CD14-positive monocyte (primary cell): Measurements from ENCODE around the gene TRMO. TPM values are rescaled to one million over a fixed set of nuclear protein-coding genes. Genes with fewer than 3 reads are reported as not detected.
A peak's percentile ranks its signal among the peaks of the same experiment; 100 is the strongest.

ENCODE experiments used
- DNase-seq, 3 donors: peaks; one replicate each; pipeline ENCODE4 v3.0.0-alpha.2; 2011 to 2022
- H2AFZ ChIP-seq: 2 replicates; pipeline ENCODE4 v1.6.0; 2012; ENCODE audit warnings: mild to moderate bottlenecking, low read depth, low read length, inconsistent platforms; ENCODE audit not compliant: insufficient read depth, poor library complexity, severe bottlenecking
- H3K27ac ChIP-seq, 2 donors: 1 replicate in 1 of 2; 2 replicates in 1 of 2; pipeline ENCODE4 v1.5.1; 2012 to 2013; ENCODE audit warnings: low read length in 2 of 2, control low read depth in 1 of 2, inconsistent platforms in 1 of 2, low read depth in 1 of 2, mild to moderate bottlenecking in 1 of 2
- H3K27me3 ChIP-seq, 2 donors: one replicate each; pipeline versions ENCODE4 v1.6.0 to v1.6.1; 2011 to 2013; ENCODE audit warnings: low read length in 2 of 2; ENCODE audit not compliant: control insufficient read depth in 2 of 2, insufficient read depth in 2 of 2
- H3K36me3 ChIP-seq, 2 donors: replicated peaks in 1 of 2; 1 replicate in 1 of 2; 2 replicates in 1 of 2; pipeline versions ENCODE4 v1.5.1 to v1.6.1; 2012 to 2013; ENCODE audit warnings: low read length in 2 of 2, control low read depth in 1 of 2, inconsistent platforms in 1 of 2, mild to moderate bottlenecking in 1 of 2; ENCODE audit not compliant: insufficient read depth in 2 of 2, control insufficient read depth in 1 of 2
- H3K4me1 ChIP-seq, 2 donors: 1 replicate in 1 of 2; 2 replicates in 1 of 2; pipeline versions ENCODE4 v1.5.1 to v1.6.1; 2012 to 2013; ENCODE audit warnings: low read length in 2 of 2, control low read depth in 1 of 2, inconsistent platforms in 1 of 2, mild to moderate bottlenecking in 1 of 2, moderate library complexity in 1 of 2; ENCODE audit not compliant: insufficient read depth in 2 of 2, control insufficient read depth in 1 of 2
- H3K4me2 ChIP-seq: replicated peaks from 2 replicates; pipeline ENCODE3; 2012; ENCODE audit warnings: low read length, moderate library complexity, mild to moderate bottlenecking; ENCODE audit not compliant: poor library complexity, severe bottlenecking; ENCODE audit errors: extremely low read depth
- H3K4me3 ChIP-seq, 3 experiments: fragments of 200-600 bp in 1 of 3; sonication (generic) in 1 of 3; replicated peaks in 1 of 3; 1 replicate in 2 of 3; 2 replicates in 1 of 3; pipeline ENCODE4 v1.5.1; 2011 to 2013; ENCODE audit warnings: low read length in 3 of 3, mild to moderate bottlenecking in 3 of 3, control low read depth in 2 of 3, low read depth in 2 of 3, inconsistent platforms in 1 of 3, moderate library complexity in 1 of 3
- H3K79me2 ChIP-seq: 2 replicates; pipeline ENCODE4 v1.6.0; 2012; ENCODE audit warnings: mild to moderate bottlenecking, control low read depth, inconsistent platforms, low read length, moderate library complexity; ENCODE audit not compliant: insufficient read depth
- H3K9ac ChIP-seq: 2 replicates; pipeline ENCODE4 v1.6.0; 2017; ENCODE audit warnings: low read length, mild to moderate bottlenecking; ENCODE audit not compliant: insufficient read depth, poor library complexity, severe bottlenecking
- H3K9me3 ChIP-seq, 2 donors: replicated peaks in 1 of 2; 1 replicate in 1 of 2; 2 replicates in 1 of 2; pipeline versions ENCODE4 v1.5.1 to v1.6.1; 2012 to 2013; ENCODE audit warnings: low read length in 2 of 2, control low read depth in 1 of 2; ENCODE audit not compliant: control insufficient read depth in 1 of 2, insufficient read depth in 1 of 2
- H4K20me1 ChIP-seq: 2 replicates; pipeline ENCODE4 v1.6.0; 2012; ENCODE audit warnings: mild to moderate bottlenecking, low read length, control low read depth, moderate library complexity; ENCODE audit not compliant: insufficient read depth
- H3K27ac Mint-ChIP-seq, 7 donors: one replicate each; pipeline ENCODE4 v1.8.0; 2020; ENCODE audit warnings: mild to moderate bottlenecking in 7 of 7, mixed read lengths in 7 of 7, moderate library complexity in 6 of 7, inconsistent platforms in 2 of 7
- H3K27me3 Mint-ChIP-seq, 3 donors: one replicate each; pipeline ENCODE4 v1.8.0; 2021 to 2022; ENCODE audit warnings: low read depth in 3 of 3, mild to moderate bottlenecking in 3 of 3, mixed read lengths in 3 of 3, moderate library complexity in 3 of 3, inconsistent platforms in 1 of 3
- H3K36me3 Mint-ChIP-seq, 2 donors: one replicate each; pipeline ENCODE4 v1.8.0; 2020; ENCODE audit warnings: mixed read lengths in 2 of 2, inconsistent platforms in 1 of 2, mild to moderate bottlenecking in 1 of 2
- H3K4me1 Mint-ChIP-seq: one replicate; pipeline ENCODE4 v1.8.0; 2020; ENCODE audit warnings: mild to moderate bottlenecking, mixed read lengths
- H3K4me3 Mint-ChIP-seq, 2 donors: one replicate each; pipeline ENCODE4 v1.8.0; 2020; ENCODE audit warnings: mild to moderate bottlenecking in 2 of 2, mixed read lengths in 2 of 2, moderate library complexity in 1 of 2
- H3K9me3 Mint-ChIP-seq, 7 donors: one replicate each; pipeline ENCODE4 v1.8.0; 2020 to 2022; ENCODE audit warnings: mixed read lengths in 7 of 7, mild to moderate bottlenecking in 6 of 7, moderate library complexity in 6 of 7, inconsistent platforms in 2 of 7
- CTCF ChIP-seq: fragments of 200-600 bp; IDR thresholded peaks from one replicate; pipeline ENCODE4 v1.8.0; 2022; ENCODE audit warnings: antibody characterized with exemption, mild to moderate bottlenecking
- WGBS: methylation state at CpG from one replicate; pipeline ENCODE4 v1.1.5; 2013; ENCODE audit warnings: missing lambda C conversion rate; ENCODE audit not compliant: insufficient coverage; 5-methylcytosine and 5-hydroxymethylcytosine counted together
- intact Hi-C, 2 donors: fragments of 100-400 bp; cut with micrococcal nuclease; formaldehyde crosslinking; loops; one replicate each; pipeline versions ENCODE4 v1.15.0 to v1.15.1; 2023
- polyA plus RNA-seq, 3 donors: library from polyadenylated mRNA; depleted of rRNA in 1 of 3; unstranded in 2 of 3; stranded (reverse) in 1 of 3; fragments of 300-500 nt in 2 of 3; fragments of >200 nt in 1 of 3; fragmentation: Illumina TruSeq in 2 of 3; gene quantifications; 1 replicate in 2 of 3; 2 replicates in 1 of 3; pipeline ENCODE4 v1.2.3, GENCODE V29; 2012 to 2021

The TRMO gene
- polyA plus RNA-seq, 3 donors = 13.4 to 20.6 (median 13.5) TPM

GRCh38 chr9:97873425-97873824 lies 48.9 kb downstream of the TRMO start:
- Histone ChIP-seq H3K79me2 (no peaks in the 10 kb centered on the region), H3K9ac (no peak overlapping the region), H3K4me1 (peaks cover 16 to 17% of the 10 kb centered on the region in 2 donors), H3K4me2 (no peak overlapping the region), H3K27me3 (peaks cover 6 to 24% of the 10 kb centered on the region in 2 donors), H3K9me3 (no peaks in the 10 kb centered on the region), H4K20me1 (no peaks in the 10 kb centered on the region), H3K36me3 (no peaks in the 10 kb centered on the region), H3K4me3 (no peak overlapping the region), H3K27ac (no peak overlapping the region), H2AFZ (no peak overlapping the region)
- no CpG with 5 or more reads among the region's 3 CpGs for WGBS
- TF ChIP-seq CTCF = no peak
- no peak overlapping the region for H3K27ac Mint-ChIP-seq
- intact Hi-C loops = loop anchor here in 1 of 2 donors (5.0 kb wide), 1 partner anchor 41 kb away; no protein-coding TSS in a partner anchor
- peaks cover 0 to 11% (median 0%) of the 10 kb centered on the region in 7 donors for H3K9me3 Mint-ChIP-seq
- no peak for DNase-seq
- no peak overlapping the region for H3K4me3 Mint-ChIP-seq
- peaks cover 17% of the 10 kb centered on the region for H3K4me1 Mint-ChIP-seq
- peaks cover 18 to 43% (median 25%) of the 10 kb centered on the region in 3 donors for H3K27me3 Mint-ChIP-seq
- H3K36me3 Mint-ChIP-seq = no peaks in the 10 kb centered on the region

GRCh38 chr9:97868859-97869258 lies 53.4 kb downstream of the TRMO start:
- Histone ChIP-seq H3K4me3 (no peak overlapping the region), H3K4me1 (peaks cover 3 to 7% of the 10 kb centered on the region in 2 donors), H2AFZ (no peak overlapping the region), H3K4me2 (no peak overlapping the region), H3K27me3 (peaks cover 19 to 40% of the 10 kb centered on the region in 2 donors), H3K27ac (no peak overlapping the region), H3K79me2 (no peaks in the 10 kb centered on the region), H4K20me1 (no peaks in the 10 kb centered on the region), H3K9ac (no peak overlapping the region), H3K9me3 (peaks cover 4 to 17% of the 10 kb centered on the region in 2 donors), H3K36me3 (no peaks in the 10 kb centered on the region)
- Mint-ChIP-seq H3K4me3 (peak overlapping the region in 1 of 2 donors; percentile 43), H3K27me3 (peaks cover 31 to 49% (median 32%) of the 10 kb centered on the region in 3 donors), H3K4me1 (peaks cover 7% of the 10 kb centered on the region), H3K9me3 (peaks cover 7 to 31% (median 22%) of the 10 kb centered on the region in 7 donors), H3K27ac (no peak overlapping the region), H3K36me3 (peaks cover 2 to 5% of the 10 kb centered on the region in 2 donors)
- intact Hi-C loops = no loop called here
- TF ChIP-seq CTCF = no peak
- 100% methylated on average over 1 of the region's 3 CpGs for WGBS
- no peak for DNase-seq
